ENCODE results near the gene TECRL.

The TECRL gene

GRCh38 chr4:64330143-64330542 lies 79.1 kb downstream of the TECRL start:
- TF ChIP-seq, protein P1, sequence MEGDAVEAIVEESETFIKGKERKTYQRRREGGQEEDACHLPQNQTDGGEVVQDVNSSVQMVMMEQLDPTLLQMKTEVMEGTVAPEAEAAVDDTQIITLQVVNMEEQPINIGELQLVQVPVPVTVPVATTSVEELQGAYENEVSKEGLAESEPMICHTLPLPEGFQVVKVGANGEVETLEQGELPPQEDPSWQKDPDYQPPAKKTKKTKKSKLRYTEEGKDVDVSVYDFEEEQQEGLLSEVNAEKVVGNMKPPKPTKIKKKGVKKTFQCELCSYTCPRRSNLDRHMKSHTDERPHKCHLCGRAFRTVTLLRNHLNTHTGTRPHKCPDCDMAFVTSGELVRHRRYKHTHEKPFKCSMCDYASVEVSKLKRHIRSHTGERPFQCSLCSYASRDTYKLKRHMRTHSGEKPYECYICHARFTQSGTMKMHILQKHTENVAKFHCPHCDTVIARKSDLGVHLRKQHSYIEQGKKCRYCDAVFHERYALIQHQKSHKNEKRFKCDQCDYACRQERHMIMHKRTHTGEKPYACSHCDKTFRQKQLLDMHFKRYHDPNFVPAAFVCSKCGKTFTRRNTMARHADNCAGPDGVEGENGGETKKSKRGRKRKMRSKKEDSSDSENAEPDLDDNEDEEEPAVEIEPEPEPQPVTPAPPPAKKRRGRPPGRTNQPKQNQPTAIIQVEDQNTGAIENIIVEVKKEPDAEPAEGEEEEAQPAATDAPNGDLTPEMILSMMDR (IDR thresholded peaks at IDR 0.05; ENCODE audit: insufficient read depth, missing control alignments) = no peak
- FAIRE-seq (no peak), DNase-seq (ENCODE audit: insufficient read length, low spot score) (no peak)

GRCh38 chr4:64327237-64327636 lies 82.0 kb downstream of the TECRL start:
- FAIRE-seq (no peak), DNase-seq (ENCODE audit: insufficient read length, low spot score) (no peak)
- TF ChIP-seq, protein P1 (IDR thresholded peaks at IDR 0.05; ENCODE audit: insufficient read depth, missing control alignments) = no peak

DNA sequence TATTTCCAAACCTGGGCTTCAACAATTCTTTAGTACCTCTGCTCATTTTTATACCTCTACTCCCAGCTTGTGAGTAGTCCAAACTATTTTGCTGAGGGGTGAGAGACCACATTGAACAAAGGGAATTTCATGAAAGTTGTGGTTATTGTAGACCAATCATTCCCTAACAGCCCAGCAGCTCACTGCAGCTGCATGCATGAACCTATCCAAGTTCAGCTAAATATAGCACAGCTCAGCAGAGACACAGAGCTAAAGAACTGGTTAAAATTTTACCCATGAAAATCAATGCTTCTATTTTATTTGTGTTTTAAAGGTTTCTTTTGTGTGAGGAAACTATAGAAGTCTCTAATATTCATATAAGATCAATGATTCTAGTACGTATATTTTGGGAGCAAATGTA lies 82.7 kb downstream of the TECRL start:
- DNase-seq (ENCODE audit: insufficient read length, low spot score) (no peak), FAIRE-seq (no peak)
- TF ChIP-seq, protein P1 (IDR thresholded peaks at IDR 0.05; ENCODE audit: insufficient read depth, missing control alignments) = no peak

DNA sequence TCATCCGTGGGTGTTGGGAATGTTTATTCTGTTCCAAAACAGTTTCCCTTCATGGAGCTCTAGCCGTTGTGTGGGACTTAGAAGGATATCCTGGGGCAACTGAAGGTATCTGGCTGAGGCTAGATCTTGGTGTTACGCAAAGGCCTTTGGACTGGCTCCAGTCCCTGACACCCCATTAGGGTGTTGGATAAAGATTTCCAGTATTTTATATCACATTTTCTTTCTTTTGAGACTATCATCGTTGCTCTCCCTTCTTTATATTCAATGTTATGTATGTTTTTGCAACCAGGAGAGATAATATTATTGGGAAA lies 103.0 kb downstream of the TECRL start:
- TF ChIP-seq, protein P1 (IDR thresholded peaks at IDR 0.05; ENCODE audit: insufficient read depth, missing control alignments) = no peak
- no peak for DNase-seq (ENCODE audit: insufficient read length, low spot score)
- FAIRE-seq = no peak

DNA sequence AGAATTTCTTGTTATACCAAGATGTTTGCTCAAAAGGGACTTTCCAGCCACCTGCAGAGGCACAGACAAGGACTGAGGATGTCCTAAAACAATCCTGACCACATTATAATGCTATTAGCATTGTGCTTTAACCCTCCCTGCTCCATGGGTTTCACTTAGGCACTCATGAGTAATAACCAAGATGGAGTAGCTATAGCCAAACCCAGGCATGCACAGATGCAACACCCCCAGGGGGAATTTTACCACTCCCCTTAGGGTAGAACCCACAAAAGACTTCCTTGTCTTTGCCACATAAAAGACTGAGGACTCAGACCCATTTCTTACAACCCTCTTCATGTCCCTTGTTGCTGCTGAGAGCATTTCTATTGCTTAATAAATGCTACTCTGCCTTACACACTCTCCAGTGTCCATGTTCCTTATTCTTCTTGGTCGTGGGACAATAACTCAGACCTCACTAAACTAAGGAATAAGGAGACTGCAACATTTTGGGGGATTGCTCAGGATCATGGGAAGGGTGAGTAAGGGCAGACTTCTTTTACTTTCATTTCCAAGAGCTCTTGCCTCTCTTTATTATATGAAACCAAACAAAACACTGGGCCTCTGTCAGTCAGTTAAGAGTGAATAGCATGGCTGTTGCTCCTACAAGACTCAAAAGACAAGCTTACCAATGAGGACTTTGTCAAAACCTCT lies 103.5 kb downstream of the TECRL start:
- TF ChIP-seq, protein P1 (IDR thresholded peaks at IDR 0.05; ENCODE audit: insufficient read depth, missing control alignments) = no peak
- FAIRE-seq (no peak), DNase-seq (ENCODE audit: insufficient read length, low spot score) (no peak)

GRCh38 chr4:64272432-64272831 lies 136.8 kb downstream of the TECRL start:
- FAIRE-seq = no peak
- TF ChIP-seq, protein P1 (IDR thresholded peaks at IDR 0.05; ENCODE audit: insufficient read depth, missing control alignments) = no peak
- DNase-seq (ENCODE audit: insufficient read length, low spot score) = no peak

DNA sequence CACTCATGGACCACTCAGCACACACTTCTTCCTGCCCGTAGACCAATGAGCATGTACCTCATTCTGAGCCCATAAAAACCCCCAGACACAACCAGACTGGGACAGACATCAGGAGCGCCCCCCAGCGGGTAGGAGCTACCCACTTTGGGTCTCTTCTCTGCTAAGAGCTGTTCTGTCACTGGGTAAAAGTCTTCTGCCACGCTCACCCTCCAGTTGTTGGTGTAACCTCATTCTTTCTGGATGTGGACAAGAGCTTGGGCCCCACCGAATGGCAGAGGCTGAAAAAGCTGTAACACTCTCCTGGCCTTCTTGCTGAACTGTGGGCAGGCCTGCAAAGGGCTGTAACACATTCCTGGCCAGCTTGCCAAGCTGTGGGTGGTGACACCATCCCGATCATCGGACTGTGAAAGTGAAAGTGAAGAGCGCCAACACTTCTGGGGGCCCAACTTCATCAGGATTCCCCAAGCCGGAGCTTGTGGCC lies 137.6 kb downstream of the TECRL start:
- TF ChIP-seq, protein P1 (IDR thresholded peaks at IDR 0.05; ENCODE audit: insufficient read depth, missing control alignments) = no peak
- no peak for DNase-seq (ENCODE audit: insufficient read length, low spot score)
- FAIRE-seq = no peak

All from D721Med (cell line).